SU-DHL-6 (cell line): Measurements from ENCODE around the gene TOM1L2.

Experiments
- CTCF ChIP-seq: fragments of 200-600 bp; sonication (generic); IDR thresholded peaks from one replicate; pipeline ENCODE4 v1.5.1; 2017; ENCODE audit warnings: antibody characterized with exemption, mild to moderate bottlenecking, low read length, moderate library complexity; ENCODE audit not compliant: insufficient read depth, poor library complexity, severe bottlenecking
- EZH2phosphoT487 ChIP-seq: fragments of 200-600 bp; sonication (generic), shearing (Covaris generic); conservative IDR thresholded peaks from 2 replicates; pipeline ENCODE4 v1.6.1; 2018; ENCODE audit warnings: mild to moderate bottlenecking, antibody characterized with exemption, low read length, moderate library complexity, mixed read lengths

DNA sequence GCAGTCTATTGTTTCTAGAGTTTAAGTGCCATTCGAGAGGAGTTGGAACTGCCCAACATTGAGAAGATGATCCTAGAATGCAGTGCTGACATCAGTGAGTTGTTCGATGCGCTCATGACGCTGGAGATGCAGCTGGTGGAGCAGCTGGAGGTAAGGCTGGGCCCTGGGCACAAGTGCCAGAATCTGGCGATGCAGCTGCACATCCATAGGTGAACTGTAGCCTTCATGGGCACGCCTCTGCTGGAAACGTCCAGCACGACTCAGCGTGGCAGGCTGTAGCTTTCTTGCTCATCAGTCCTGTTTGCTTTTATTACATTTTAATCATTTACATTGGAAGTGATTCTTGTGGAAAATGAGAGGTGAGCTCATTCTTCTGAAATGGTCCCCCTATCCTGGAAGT is 32.1 kb upstream of the TOM1L2 start:
- TF ChIP-seq CTCF (no peak), EZH2phosphoT487 (no peak)
